H9 (cell line): ENCODE measurements around the gene TMEM154. TPM values are rescaled to one million over a fixed set of nuclear protein-coding genes. Genes with fewer than 3 reads are reported as not detected.

ENCODE experiments used
- DNase-seq: peaks from one replicate; pipeline ENCODE4 v3.0.0-alpha.2; 2017
- H2AFZ ChIP-seq: one replicate; pipeline ENCODE4 v1.6.1; 2013; ENCODE audit warnings: mild to moderate bottlenecking, low read length, control low read depth, moderate library complexity
- H2AK5ac ChIP-seq: 2 replicates; pipeline ENCODE4 v1.6.1; 2013; ENCODE audit warnings: low read length, control low read depth, mixed read lengths; ENCODE audit not compliant: insufficient read length
- H2BK120ac ChIP-seq: one replicate; pipeline ENCODE4 v1.6.1; 2013; ENCODE audit warnings: low read depth, mild to moderate bottlenecking, low read length, control low read depth, inconsistent platforms; ENCODE audit not compliant: poor library complexity, severe bottlenecking
- H2BK12ac ChIP-seq: 2 replicates; pipeline ENCODE4 v1.6.1; 2013; ENCODE audit warnings: low read length, control low read depth, mixed read lengths, low read depth; ENCODE audit not compliant: insufficient read length
- H2BK15ac ChIP-seq: 2 replicates; pipeline ENCODE4 v1.6.1; 2013; ENCODE audit warnings: low read depth, low read length, control low read depth
- H2BK20ac ChIP-seq: one replicate; pipeline ENCODE4 v1.6.1; 2013; ENCODE audit warnings: low read depth, mild to moderate bottlenecking, low read length, control low read depth, inconsistent platforms; ENCODE audit not compliant: poor library complexity, severe bottlenecking
- H2BK5ac ChIP-seq: 2 replicates; pipeline ENCODE4 v1.6.1; 2013; ENCODE audit warnings: low read length, control low read depth, mixed read lengths; ENCODE audit not compliant: insufficient read length
- H3K14ac ChIP-seq: 2 replicates; pipeline ENCODE4 v1.6.1; 2013; ENCODE audit warnings: low read length, control low read depth; ENCODE audit not compliant: insufficient read depth
- H3K18ac ChIP-seq: 2 replicates; pipeline ENCODE4 v1.6.1; 2013; ENCODE audit warnings: low read depth, mild to moderate bottlenecking, mixed read lengths, low read length, control low read depth; ENCODE audit not compliant: insufficient read length
- H3K23ac ChIP-seq: 2 replicates; pipeline ENCODE4 v1.6.1; 2013; ENCODE audit warnings: low read length, control low read depth, mixed read lengths, low read depth; ENCODE audit not compliant: insufficient read length
- H3K23me2 ChIP-seq: 2 replicates; pipeline ENCODE4 v1.6.1; 2013; ENCODE audit warnings: low read depth, mild to moderate bottlenecking, mixed read lengths, low read length, control low read depth; ENCODE audit not compliant: insufficient read length, poor library complexity, severe bottlenecking
- H3K27ac ChIP-seq: 2 replicates; pipeline ENCODE4 v1.5.1; 2013; ENCODE audit warnings: low read length, control low read depth, mixed read lengths, low read depth; ENCODE audit not compliant: insufficient read length
- H3K27me3 ChIP-seq: 2 replicates; pipeline ENCODE4 v1.6.1; 2013; ENCODE audit warnings: low read length, control low read depth, inconsistent platforms; ENCODE audit not compliant: insufficient read depth
- H3K4ac ChIP-seq: 2 replicates; pipeline ENCODE4 v1.6.1; 2013; ENCODE audit warnings: low read depth, mild to moderate bottlenecking, control low read depth, inconsistent platforms, low read length, moderate library complexity
- H3K4me1 ChIP-seq: 2 replicates; pipeline ENCODE4 v1.6.1; 2013; ENCODE audit warnings: low read length, control low read depth, inconsistent platforms; ENCODE audit not compliant: insufficient read depth
- H3K4me2 ChIP-seq: 2 replicates; pipeline ENCODE4 v1.6.1; 2013; ENCODE audit warnings: low read length, control low read depth, mixed read lengths; ENCODE audit not compliant: insufficient read length, insufficient read depth
- H3K56ac ChIP-seq: 2 replicates; pipeline ENCODE4 v1.6.1; 2013; ENCODE audit warnings: low read depth, mild to moderate bottlenecking, mixed read lengths, low read length, control low read depth; ENCODE audit not compliant: insufficient read length
- H3K79me1 ChIP-seq: 2 replicates; pipeline ENCODE4 v1.6.1; 2013; ENCODE audit warnings: low read depth, mild to moderate bottlenecking, moderate library complexity, low read length, control low read depth, inconsistent platforms; ENCODE audit not compliant: insufficient read depth, poor library complexity, severe bottlenecking
- H3K79me2 ChIP-seq: 2 replicates; pipeline ENCODE4 v1.6.1; 2013; ENCODE audit warnings: low read length, control low read depth, inconsistent platforms; ENCODE audit not compliant: insufficient read depth
- H3K9ac ChIP-seq: 2 replicates; pipeline ENCODE4 v1.6.1; 2013; ENCODE audit warnings: low read length, control low read depth, mixed read lengths; ENCODE audit not compliant: insufficient read length; ENCODE audit errors: extremely low read depth
- H3K9me3 ChIP-seq: one replicate; pipeline ENCODE4 v1.6.1; 2013; ENCODE audit warnings: low read depth, low read length, inconsistent platforms; ENCODE audit not compliant: control insufficient read depth
- H3T11ph ChIP-seq: one replicate; pipeline ENCODE4 v1.6.1; 2013; ENCODE audit warnings: mild to moderate bottlenecking, low read length, control low read depth, inconsistent platforms
- H4K20me1 ChIP-seq: one replicate; pipeline ENCODE4 v1.6.1; 2013; ENCODE audit not compliant: control insufficient read depth, insufficient read length, insufficient read depth
- H4K5ac ChIP-seq: 2 replicates; pipeline ENCODE4 v1.6.1; 2013; ENCODE audit warnings: low read depth, mild to moderate bottlenecking, mixed read lengths, low read length, control low read depth; ENCODE audit not compliant: insufficient read length
- H4K8ac ChIP-seq: replicated peaks from 2 replicates; pipeline ENCODE4 v1.6.1; 2013; ENCODE audit warnings: low read length, control low read depth, mixed read lengths, low read depth; ENCODE audit not compliant: insufficient read length
- H4K91ac ChIP-seq: 2 replicates; pipeline ENCODE4 v1.6.1; 2013; ENCODE audit warnings: low read depth, mild to moderate bottlenecking, moderate library complexity, mixed read lengths, low read length, control low read depth; ENCODE audit not compliant: insufficient read length
- H3K27ac Mint-ChIP-seq, 3 experiments: 2 replicates in 2 of 3; 3 replicates in 1 of 3; pipeline ENCODE4 v1.8.0; 2020 to 2021; ENCODE audit warnings: mixed read lengths in 3 of 3, mild to moderate bottlenecking in 1 of 3, moderate library complexity in 1 of 3
- H3K27me3 Mint-ChIP-seq: 2 replicates; pipeline ENCODE4 v1.8.0; 2021; ENCODE audit warnings: low read depth, mild to moderate bottlenecking, moderate library complexity, mixed read lengths
- H3K36me3 Mint-ChIP-seq, 3 experiments: 2 replicates in 2 of 3; 3 replicates in 1 of 3; pipeline ENCODE4 v1.8.0; 2020 to 2021; ENCODE audit warnings: low read depth in 3 of 3, mixed read lengths in 3 of 3; ENCODE audit not compliant: insufficient read depth in 1 of 3
- H3K4me1 Mint-ChIP-seq, 2 experiments: 2 replicates each; pipeline ENCODE4 v1.8.0; 2020; ENCODE audit warnings: mixed read lengths in 2 of 2
- H3K4me3 Mint-ChIP-seq, 2 experiments: 2 replicates in 1 of 2; 3 replicates in 1 of 2; pipeline ENCODE4 v1.8.0; 2020 to 2021; ENCODE audit warnings: mild to moderate bottlenecking in 2 of 2, mixed read lengths in 2 of 2, moderate library complexity in 1 of 2
- H3K9me3 Mint-ChIP-seq, 2 experiments: 2 replicates in 1 of 2; 3 replicates in 1 of 2; pipeline ENCODE4 v1.8.0; 2020; ENCODE audit warnings: mild to moderate bottlenecking in 2 of 2, mixed read lengths in 2 of 2, moderate library complexity in 1 of 2
- CTCF ChIP-seq: fragments of 200-600 bp; sonication (generic); conservative IDR thresholded peaks from 3 replicates; pipeline ENCODE4 v1.8.0; 2021; ENCODE audit warnings: antibody characterized with exemption, mild to moderate bottlenecking
- WGBS: extraction: QIAGEN DNeasy Blood & Tissue Kit; methylation state at CpG from one replicate; pipeline ENCODE4 v1.1.7; 2013; ENCODE audit warnings: missing lambda C conversion rate, low lambda C conversion rate, mixed read lengths; ENCODE audit not compliant: insufficient read length; ENCODE audit errors: extremely low coverage; 5-methylcytosine and 5-hydroxymethylcytosine counted together
- total RNA-seq: library from RNA; stranded (reverse); gene quantifications from 2 replicates; pipeline ENCODE4 v1.2.1, GENCODE V29; 2021

TMEM154 gene
- total RNA-seq, 1 experiment from 2014 or later: 1.7 TPM

GRCh38 chr4:152591876-152592275, 87.9 kb downstream of the TMEM154 start:
- Histone ChIP-seq H3K9ac (no peak overlapping the region), H3K14ac (no peak overlapping the region), H3K18ac (no peak overlapping the region), H3K4ac (no peak overlapping the region), H3K9me3 (no peaks in the 10 kb centered on the region), H3K79me1 (no peaks in the 10 kb centered on the region), H4K8ac (no peak overlapping the region), H4K91ac (no peak overlapping the region), H3K27me3 (no peaks in the 10 kb centered on the region), H2AK5ac (no peak overlapping the region), H3T11ph (no peak overlapping the region), H3K56ac (no peak overlapping the region), H2BK15ac (no peak overlapping the region), H2BK12ac (no peak overlapping the region), H3K4me2 (peak overlapping the region; percentile 61), H2BK120ac (no peak overlapping the region), H2BK5ac (no peak overlapping the region), H3K23me2 (peaks cover 5% of the 10 kb centered on the region), H4K20me1 (no peaks in the 10 kb centered on the region), H3K23ac (no peak overlapping the region), H2AFZ (peak overlapping the region; percentile 93), H2BK20ac (no peak overlapping the region), H3K27ac (no peak overlapping the region), H3K4me1 (no peaks in the 10 kb centered on the region), H4K5ac (no peak overlapping the region), H3K79me2 (no peaks in the 10 kb centered on the region)
- peaks cover 0 to 2% (median 0%) of the 10 kb centered on the region in 3 experiments; a peak in 1 of 7 replicates for H3K36me3 Mint-ChIP-seq
- WGBS: no CpG with 5 or more reads among the region's 6 CpGs
- H3K27me3 Mint-ChIP-seq: peaks cover 5% of the 10 kb centered on the region
- DNase-seq: no peak
- H3K9me3 Mint-ChIP-seq: peaks cover 1% of the 10 kb centered on the region in 2 experiments; a peak in 2 of 5 replicates
- H3K27ac Mint-ChIP-seq: no peak overlapping the region
- no peak for TF ChIP-seq CTCF
- H3K4me3 Mint-ChIP-seq: peak overlapping the region in 1 of 2 experiments; percentile 75; a peak in 2 of 5 replicates
- peaks cover 11 to 14% of the 10 kb centered on the region in 2 experiments for H3K4me1 Mint-ChIP-seq
